Measurements from ENCODE around the gene DNAJC5.

Gene DNAJC5

GRCh38 chr20:63937596-63937995 lies 42.7 kb downstream of the DNAJC5 start:
- Histone ChIP-seq H3K9me3 (ENCODE audit: control insufficient read depth in 1 of 2, low read length in 2 of 2) (no peaks in the 10 kb centered on the region), H3K27ac (ENCODE audit: low read length) (no peak overlapping the region), H3K4me1 (ENCODE audit: control insufficient read depth in 1 of 2, insufficient read depth in 2 of 2, low read length in 2 of 2) (no peaks in the 10 kb centered on the region), H3K27me3 (ENCODE audit: low read depth, low read length) (no peaks in the 10 kb centered on the region), H3K36me3 (ENCODE audit: control insufficient read depth in 1 of 2, insufficient read depth in 2 of 2, low read length in 2 of 2) (peaks cover 9 to 43% of the 10 kb centered on the region in 2 donors), H3K4me3 (ENCODE audit: low read depth in 1 of 2, low read length in 2 of 2) (no peak overlapping the region)

GRCh38 chr20:63939061-63939935 lies 44.4 kb downstream of the DNAJC5 start:
- Histone ChIP-seq H3K4me3 (ENCODE audit: low read depth in 1 of 2, low read length in 2 of 2) (no peak overlapping the region), H3K36me3 (ENCODE audit: control insufficient read depth in 1 of 2, insufficient read depth in 2 of 2, low read length in 2 of 2) (peaks cover 20 to 54% of the 10 kb centered on the region in 2 donors), H3K27ac (ENCODE audit: low read length) (no peak overlapping the region)

GRCh38 chr20:63940071-63940471 lies 45.1 kb downstream of the DNAJC5 start:
- peaks cover 15 to 55% of the 10 kb centered on the region in 2 donors for H3K36me3 ChIP-seq (ENCODE audit: control insufficient read depth in 1 of 2, insufficient read depth in 2 of 2, low read length in 2 of 2)
- H3K9me3 ChIP-seq (ENCODE audit: control insufficient read depth in 1 of 2, low read length in 2 of 2) = no peaks in the 10 kb centered on the region
- no peak overlapping the region for H3K4me3 ChIP-seq (ENCODE audit: low read depth in 1 of 2, low read length in 2 of 2)
- H3K27me3 ChIP-seq (ENCODE audit: low read depth, low read length) = no peaks in the 10 kb centered on the region
- no peaks in the 10 kb centered on the region for H3K4me1 ChIP-seq (ENCODE audit: control insufficient read depth in 1 of 2, insufficient read depth in 2 of 2, low read length in 2 of 2)
- no peak overlapping the region for H3K27ac ChIP-seq (ENCODE audit: low read length)

More at GRCh38 chr20:63939061-63939935, 44.4 kb downstream of the DNAJC5 start:
- Histone ChIP-seq H3K9me3 (ENCODE audit: control insufficient read depth in 1 of 2, low read length in 2 of 2) (no peaks in the 10 kb centered on the region), H3K27me3 (ENCODE audit: low read depth, low read length) (no peaks in the 10 kb centered on the region), H3K4me1 (ENCODE audit: control insufficient read depth in 1 of 2, insufficient read depth in 2 of 2, low read length in 2 of 2) (no peaks in the 10 kb centered on the region)

- H3K36me3 ChIP-seq (ENCODE audit: control insufficient read depth in 1 of 2, insufficient read depth in 2 of 2, low read length in 2 of 2) = peaks cover 16 to 55% of the 10 kb centered on the region in 2 donors
- H3K4me3 ChIP-seq (ENCODE audit: low read depth in 1 of 2, low read length in 2 of 2) = no peak overlapping the region
- H3K27me3 ChIP-seq (ENCODE audit: low read depth, low read length) = no peaks in the 10 kb centered on the region
- no peaks in the 10 kb centered on the region for H3K9me3 ChIP-seq (ENCODE audit: control insufficient read depth in 1 of 2, low read length in 2 of 2)
- no peak overlapping the region for H3K27ac ChIP-seq (ENCODE audit: low read length)
- H3K4me1 ChIP-seq (ENCODE audit: control insufficient read depth in 1 of 2, insufficient read depth in 2 of 2, low read length in 2 of 2) = no peaks in the 10 kb centered on the region
Observed at GRCh38 chr20:63940472-63941266, 45.7 kb downstream of the DNAJC5 start.

GRCh38 chr20:63941282-63942081 lies 46.6 kb downstream of the DNAJC5 start:
- no peaks in the 10 kb centered on the region for H3K9me3 ChIP-seq (ENCODE audit: control insufficient read depth in 1 of 2, low read length in 2 of 2)
- H3K27me3 ChIP-seq (ENCODE audit: low read depth, low read length) = no peaks in the 10 kb centered on the region
- no peak overlapping the region for H3K4me3 ChIP-seq (ENCODE audit: low read depth in 1 of 2, low read length in 2 of 2)
- H3K4me1 ChIP-seq (ENCODE audit: control insufficient read depth in 1 of 2, insufficient read depth in 2 of 2, low read length in 2 of 2) = no peaks in the 10 kb centered on the region
- peaks cover 16 to 60% of the 10 kb centered on the region in 2 donors for H3K36me3 ChIP-seq (ENCODE audit: control insufficient read depth in 1 of 2, insufficient read depth in 2 of 2, low read length in 2 of 2)
- no peak overlapping the region for H3K27ac ChIP-seq (ENCODE audit: low read length)

- H3K36me3 ChIP-seq (ENCODE audit: control insufficient read depth in 1 of 2, insufficient read depth in 2 of 2, low read length in 2 of 2) = peaks cover 16 to 60% of the 10 kb centered on the region in 2 donors
- H3K27ac ChIP-seq (ENCODE audit: low read length) = no peak overlapping the region
- H3K9me3 ChIP-seq (ENCODE audit: control insufficient read depth in 1 of 2, low read length in 2 of 2) = no peaks in the 10 kb centered on the region
- H3K27me3 ChIP-seq (ENCODE audit: low read depth, low read length) = no peaks in the 10 kb centered on the region
- H3K4me1 ChIP-seq (ENCODE audit: control insufficient read depth in 1 of 2, insufficient read depth in 2 of 2, low read length in 2 of 2) = peaks cover 0 to 4% of the 10 kb centered on the region in 2 donors
- H3K4me3 ChIP-seq (ENCODE audit: low read depth in 1 of 2, low read length in 2 of 2) = no peak overlapping the region
Observed at GRCh38 chr20:63942250-63942951, 47.5 kb downstream of the DNAJC5 start.

- H3K36me3 ChIP-seq (ENCODE audit: control insufficient read depth in 1 of 2, insufficient read depth in 2 of 2, low read length in 2 of 2) = peaks cover 16 to 60% of the 10 kb centered on the region in 2 donors
- peaks cover 0 to 12% of the 10 kb centered on the region in 2 donors for H3K4me1 ChIP-seq (ENCODE audit: control insufficient read depth in 1 of 2, insufficient read depth in 2 of 2, low read length in 2 of 2)
- no peak overlapping the region for H3K4me3 ChIP-seq (ENCODE audit: low read depth in 1 of 2, low read length in 2 of 2)
- H3K27me3 ChIP-seq (ENCODE audit: low read depth, low read length) = no peaks in the 10 kb centered on the region
- no peaks in the 10 kb centered on the region for H3K9me3 ChIP-seq (ENCODE audit: control insufficient read depth in 1 of 2, low read length in 2 of 2)
- no peak overlapping the region for H3K27ac ChIP-seq (ENCODE audit: low read length)
Observed at GRCh38 chr20:63942969-63943807, 48.3 kb downstream of the DNAJC5 start.

GRCh38 chr20:63943808-63944077 lies 48.8 kb downstream of the DNAJC5 start:
- no peak overlapping the region for H3K4me3 ChIP-seq (ENCODE audit: low read depth in 1 of 2, low read length in 2 of 2)
- peaks cover 2 to 17% of the 10 kb centered on the region in 2 donors for H3K4me1 ChIP-seq (ENCODE audit: control insufficient read depth in 1 of 2, insufficient read depth in 2 of 2, low read length in 2 of 2)
- no peak overlapping the region for H3K27ac ChIP-seq (ENCODE audit: low read length)
- H3K9me3 ChIP-seq (ENCODE audit: control insufficient read depth in 1 of 2, low read length in 2 of 2) = no peaks in the 10 kb centered on the region
- peaks cover 16 to 58% of the 10 kb centered on the region in 2 donors for H3K36me3 ChIP-seq (ENCODE audit: control insufficient read depth in 1 of 2, insufficient read depth in 2 of 2, low read length in 2 of 2)
- no peaks in the 10 kb centered on the region for H3K27me3 ChIP-seq (ENCODE audit: low read depth, low read length)

- H3K36me3 ChIP-seq (ENCODE audit: control insufficient read depth in 1 of 2, insufficient read depth in 2 of 2, low read length in 2 of 2) = peaks cover 16 to 53% of the 10 kb centered on the region in 2 donors
- peaks cover 6 to 23% of the 10 kb centered on the region in 2 donors for H3K4me1 ChIP-seq (ENCODE audit: control insufficient read depth in 1 of 2, insufficient read depth in 2 of 2, low read length in 2 of 2)
- no peaks in the 10 kb centered on the region for H3K9me3 ChIP-seq (ENCODE audit: control insufficient read depth in 1 of 2, low read length in 2 of 2)
- no peak overlapping the region for H3K4me3 ChIP-seq (ENCODE audit: low read depth in 1 of 2, low read length in 2 of 2)
- H3K27ac ChIP-seq (ENCODE audit: low read length) = no peak overlapping the region
- no peaks in the 10 kb centered on the region for H3K27me3 ChIP-seq (ENCODE audit: low read depth, low read length)
Observed at GRCh38 chr20:63944078-63944941, 49.4 kb downstream of the DNAJC5 start.
